Non-pigmented ciliary epithelial cell (primary cell): ENCODE results near the gene FOXI1.
"Not testable (repeated sequence)": the region's sequence is repeated elsewhere in the genome, so short reads cannot be mapped to it uniquely, and the experiment has no call there.

Experiments
- DNase-seq: peaks from one replicate; pipeline ENCODE4 v3.0.0-alpha.2; 2010; ENCODE audit warnings: low read depth

Gene FOXI1

GRCh38 chr5:170092455-170093101 lies 13.1 kb upstream of the FOXI1 start:
- no peak for DNase-seq

DNA sequence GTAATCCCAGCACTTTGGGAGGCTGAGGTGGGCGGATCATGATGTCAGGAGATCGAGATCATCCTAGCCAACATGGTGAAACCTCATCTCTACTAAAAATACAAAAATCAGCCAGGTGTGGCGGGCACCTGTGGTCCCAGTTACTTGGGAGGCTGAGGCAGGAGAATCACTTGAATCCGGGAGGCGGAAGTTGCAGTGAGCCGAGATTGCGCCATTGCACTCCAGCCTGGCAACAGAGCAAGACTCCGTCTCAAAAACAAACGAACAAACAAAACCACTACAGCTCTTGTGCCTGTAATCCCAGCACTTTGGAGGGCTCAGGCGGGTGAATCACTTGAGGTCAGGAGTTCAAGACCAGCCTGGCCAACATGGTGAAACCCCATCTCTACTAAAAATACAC lies 11.4 kb upstream of the FOXI1 start:
- not testable (repeated sequence) for DNase-seq

DNA sequence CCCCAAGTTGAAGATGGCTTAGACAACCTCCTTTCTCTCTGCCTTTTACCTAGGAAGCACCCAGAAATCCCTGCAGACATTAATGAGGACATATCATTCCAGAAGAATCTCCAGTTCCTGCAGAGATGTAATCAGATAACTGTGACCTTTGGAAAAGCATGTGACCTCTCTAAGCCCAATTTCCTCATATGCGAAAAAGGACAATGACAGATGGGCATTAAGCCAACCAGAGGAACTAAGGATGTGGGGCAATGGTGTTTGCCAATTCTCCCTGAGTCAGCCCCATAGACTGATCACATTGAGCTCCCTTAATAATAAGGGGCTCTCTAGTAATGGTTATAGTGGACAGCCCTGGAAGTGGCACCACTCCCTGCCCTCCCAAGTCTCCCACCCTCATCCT lies 10.1 kb upstream of the FOXI1 start:
- DNase-seq: no peak

DNA sequence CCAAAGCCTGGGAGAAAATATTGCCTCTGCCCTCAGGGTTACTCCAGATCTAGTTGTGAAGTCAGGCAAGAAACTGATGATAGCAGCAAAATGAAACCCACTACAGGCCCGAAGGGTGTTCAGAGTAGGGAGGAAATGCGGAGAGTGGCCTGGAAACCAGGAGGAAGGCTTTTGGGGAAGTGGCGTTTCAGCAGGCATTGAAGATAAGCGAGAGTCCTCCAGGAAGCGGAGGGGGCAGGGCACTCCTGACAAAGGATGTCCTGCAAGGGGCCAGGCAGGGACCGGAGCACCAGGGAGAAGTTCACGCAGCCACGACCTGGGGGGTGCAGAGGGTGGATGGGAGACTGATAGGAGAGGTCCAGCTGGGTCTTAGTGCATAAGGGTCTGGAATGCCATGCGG lies 7.8 kb upstream of the FOXI1 start:
- no peak for DNase-seq

DNA sequence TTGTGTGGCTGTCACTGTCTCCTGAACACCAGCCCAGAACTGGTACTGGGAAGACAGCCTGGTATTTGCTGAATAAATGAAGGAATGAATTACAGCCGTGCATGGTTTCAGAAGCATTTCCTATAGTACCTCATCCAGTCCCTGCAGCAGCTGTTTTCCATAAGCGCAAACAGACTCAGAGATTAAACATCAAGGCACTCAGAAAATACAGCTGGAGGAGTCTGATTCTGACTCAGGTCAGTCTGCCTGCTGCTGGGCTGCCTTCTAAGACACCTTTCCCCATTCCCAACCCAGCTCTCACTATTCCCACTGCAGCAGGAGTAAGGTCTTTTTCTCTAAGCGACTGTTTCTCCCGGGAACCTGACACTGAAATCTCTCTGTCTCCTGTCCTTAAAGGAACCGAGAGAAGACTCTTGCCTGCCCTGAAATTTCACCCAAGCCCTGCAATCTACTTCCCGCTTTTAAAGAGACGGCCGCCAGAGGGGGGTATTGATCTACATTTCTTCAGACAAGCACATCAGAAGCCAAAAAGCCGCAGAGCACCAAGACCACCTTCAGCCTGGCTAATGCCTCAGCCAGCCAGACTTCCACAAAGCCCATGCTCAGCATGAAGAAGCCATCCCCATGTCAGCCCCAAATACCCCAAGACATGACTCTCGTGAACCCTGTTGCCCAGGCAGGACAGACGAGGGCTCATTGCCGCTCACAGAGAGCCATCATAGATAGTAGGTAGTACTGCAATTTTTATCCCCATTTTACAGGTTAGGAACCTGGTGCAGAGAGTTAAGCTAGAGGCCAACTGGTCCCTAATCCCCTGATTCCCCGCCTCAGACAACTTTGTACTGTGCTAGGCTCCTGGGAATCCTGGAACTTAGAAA lies 5.4 kb upstream of the FOXI1 start:
- DNase-seq: peak; percentile 30

DNA sequence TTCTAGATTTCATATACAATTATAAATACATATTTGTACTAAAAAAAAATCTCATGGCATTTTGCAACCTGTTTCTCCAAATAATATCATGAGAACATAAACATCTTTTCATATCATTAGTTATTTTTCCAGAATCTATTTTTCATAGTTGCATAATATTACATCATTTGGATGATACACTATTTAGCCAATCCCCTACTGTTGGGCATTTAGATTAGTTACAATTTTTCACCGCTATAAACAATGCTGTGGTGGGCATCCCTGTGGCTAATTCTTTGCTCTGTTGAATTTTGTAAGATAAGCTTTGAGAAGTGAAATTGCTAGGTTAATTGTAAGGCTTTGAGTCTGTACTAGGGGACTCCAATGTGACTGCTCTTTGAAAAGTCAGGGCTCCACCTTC lies 2.2 kb upstream of the FOXI1 start:
- DNase-seq: no peak

DNA sequence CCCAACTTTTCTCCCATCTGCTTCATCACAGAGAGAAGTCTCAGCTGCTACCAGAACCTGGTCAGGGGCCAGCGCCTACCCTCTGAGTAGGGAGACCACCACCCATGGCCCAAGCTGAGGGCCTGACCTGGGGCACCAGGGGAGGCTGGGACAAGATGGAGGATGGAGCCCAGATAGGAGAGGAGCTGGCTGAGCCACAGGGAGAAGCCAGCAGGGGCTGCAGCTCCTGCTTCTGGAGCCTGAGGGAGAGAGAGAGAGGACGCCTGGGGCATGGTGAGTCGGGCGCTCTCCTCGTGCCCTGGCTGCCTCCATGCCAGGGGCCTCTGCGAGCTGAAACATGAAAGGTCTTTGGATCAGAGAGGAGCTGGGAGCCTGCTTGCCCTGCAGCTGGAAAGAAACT lies 1.4 kb upstream of the FOXI1 start:
- DNase-seq: no peak

- DNase-seq: no peak
Measured at GRCh38 chr5:170104710-170105109, 987 bp upstream of the FOXI1 start.

DNA sequence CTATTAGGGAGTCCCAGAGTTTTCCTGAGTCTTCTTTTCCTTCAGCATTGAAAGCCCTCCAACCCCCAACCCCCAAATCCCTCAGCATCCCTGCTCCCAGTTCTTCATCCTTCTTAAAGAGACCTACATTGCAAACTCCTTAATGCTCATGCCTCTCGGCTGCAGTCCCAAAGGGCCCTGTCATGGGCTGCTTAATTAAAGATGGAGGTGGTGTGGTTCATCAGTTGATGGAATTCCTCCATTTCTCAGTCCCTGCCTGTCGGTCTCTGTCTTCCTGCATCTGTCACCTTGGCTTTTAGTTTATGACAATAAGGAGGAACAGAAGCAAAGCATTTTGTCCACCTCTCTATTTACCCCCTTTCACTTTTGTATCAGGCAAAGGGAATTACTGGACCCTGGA lies 2.0 kb downstream of the FOXI1 start:
- no peak for DNase-seq

DNA sequence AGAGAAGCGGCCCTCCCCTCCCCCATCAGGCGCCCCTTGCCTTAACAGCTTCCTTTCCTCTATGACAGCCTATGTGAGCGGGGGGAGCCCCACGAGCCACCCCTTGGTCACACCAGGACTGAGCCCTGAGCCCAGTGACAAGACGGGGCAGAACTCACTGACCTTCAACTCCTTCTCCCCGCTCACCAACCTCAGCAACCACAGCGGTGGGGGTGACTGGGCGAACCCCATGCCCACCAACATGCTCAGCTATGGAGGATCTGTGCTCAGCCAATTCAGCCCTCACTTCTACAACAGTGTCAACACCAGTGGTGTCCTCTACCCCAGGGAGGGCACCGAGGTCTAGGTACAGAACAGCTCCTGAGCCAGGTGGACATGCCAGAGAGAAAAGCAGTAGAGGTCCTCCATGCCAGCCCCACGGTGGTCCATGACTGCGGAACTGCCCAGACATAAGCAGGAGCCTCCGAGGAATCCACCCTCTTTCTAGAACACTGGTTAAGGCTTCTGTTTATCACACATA lies 2.6 kb downstream of the FOXI1 start:
- no peak for DNase-seq

DNA sequence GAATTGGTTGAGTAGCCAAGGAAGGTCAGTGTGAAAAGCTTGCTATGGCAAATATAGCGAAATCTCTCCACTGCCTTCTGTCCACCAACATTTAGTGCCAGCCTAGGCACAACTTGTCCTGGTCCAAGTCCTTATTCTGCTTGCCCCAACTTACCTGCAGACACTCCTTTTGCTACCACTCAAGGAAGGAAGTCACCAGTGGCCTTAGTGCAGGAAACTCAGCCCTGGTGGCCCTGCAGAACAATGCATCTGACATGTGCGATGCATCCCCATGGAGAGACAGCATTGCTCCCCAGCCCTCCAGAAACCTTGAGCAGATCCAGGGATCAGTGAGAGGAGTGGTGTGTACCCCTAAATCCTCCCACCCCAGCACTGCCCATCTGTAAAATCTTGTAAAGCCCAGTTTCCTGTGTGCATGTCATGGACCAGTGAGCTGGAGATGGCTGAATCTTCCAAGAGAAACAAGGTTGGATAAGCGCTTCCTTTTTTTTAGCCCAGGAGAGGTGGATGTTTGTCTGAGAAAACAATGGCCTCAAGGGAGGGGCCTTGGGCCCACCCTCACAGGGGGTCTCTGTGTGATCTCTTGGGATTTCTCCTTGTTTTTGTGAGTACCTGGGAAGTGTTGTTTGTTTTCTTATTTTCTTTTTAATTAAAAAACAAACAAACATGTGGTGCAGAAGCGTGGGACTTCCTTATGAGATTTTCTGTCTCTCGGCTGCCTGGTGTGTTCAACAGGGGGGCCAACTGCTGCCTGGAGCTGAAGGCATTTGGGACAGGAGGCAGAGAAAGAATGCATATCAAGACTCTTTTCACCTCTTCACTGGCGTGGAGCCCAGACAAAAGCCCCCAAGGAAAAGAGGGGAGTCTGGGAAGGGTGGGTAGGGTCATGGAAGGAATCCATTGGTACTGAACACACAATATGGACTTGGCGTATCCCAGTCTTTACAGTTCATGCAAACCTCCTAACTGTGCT lies 3.6 kb downstream of the FOXI1 start:
- DNase-seq: no peak

DNA sequence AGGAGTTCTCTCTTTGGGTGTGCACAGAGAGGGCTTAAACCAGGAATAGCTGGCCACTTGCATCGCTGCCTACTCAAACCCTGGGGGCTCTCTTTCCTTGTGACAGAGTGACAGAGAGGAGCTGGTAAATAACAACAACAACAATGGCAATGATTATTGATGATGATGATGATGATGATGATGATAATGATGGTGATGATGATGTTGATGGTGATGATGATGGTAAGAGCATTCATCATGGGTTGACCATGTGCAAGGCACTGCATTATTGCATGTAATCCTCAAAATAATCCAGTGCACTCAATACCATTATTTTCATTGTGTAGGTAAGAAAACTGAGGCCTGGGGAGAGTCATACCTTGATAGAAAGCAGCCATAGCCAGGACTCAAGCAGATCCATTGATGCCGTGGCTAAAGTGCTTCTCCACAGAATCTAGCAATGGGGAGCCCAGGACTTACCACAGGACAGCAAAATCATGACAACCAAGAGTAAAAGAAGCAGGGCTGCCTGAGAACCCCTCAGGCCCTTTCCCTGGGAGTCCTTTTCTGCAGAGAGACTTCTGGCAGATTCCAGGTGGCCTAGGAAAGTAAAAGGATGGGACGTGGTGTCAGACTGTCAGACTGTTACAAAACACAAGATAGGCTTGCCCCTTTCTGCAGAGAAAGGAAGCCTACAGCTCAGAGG lies 4.8 kb downstream of the FOXI1 start:
- DNase-seq: no peak

GRCh38 chr5:170111088-170111785 lies 5.5 kb downstream of the FOXI1 start:
- DNase-seq: no peak

DNA sequence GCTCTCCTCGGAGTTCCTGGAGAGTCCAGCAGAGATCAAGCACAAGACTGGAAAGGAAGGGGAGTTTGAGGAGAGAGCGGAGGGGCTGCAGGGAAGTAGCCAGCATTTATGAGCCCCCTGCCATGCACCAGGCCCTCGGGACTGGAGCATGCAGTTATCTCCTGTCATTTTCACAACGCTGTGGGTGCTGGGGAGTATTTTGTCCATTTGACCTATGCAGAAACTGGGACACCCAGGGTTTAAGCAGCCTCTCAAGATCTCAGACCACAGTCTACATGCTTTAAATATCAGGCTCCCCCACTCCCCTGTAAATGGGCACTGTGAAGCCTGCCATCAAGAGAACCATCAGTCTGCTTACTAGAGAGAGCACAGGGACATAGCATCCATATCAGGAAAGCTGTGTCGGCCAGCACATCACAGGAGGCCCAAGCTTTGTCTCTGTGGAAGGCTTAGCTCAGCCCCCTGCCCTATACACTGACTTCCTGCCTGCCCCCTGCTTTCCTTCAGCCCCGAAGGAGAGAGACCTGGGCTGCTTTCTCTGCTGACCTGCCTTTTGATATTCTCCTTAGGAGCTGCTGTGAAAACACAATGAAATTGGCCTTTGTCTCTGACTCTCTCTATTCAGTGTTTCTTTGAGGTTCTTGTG lies 7.3 kb downstream of the FOXI1 start:
- no peak for DNase-seq

DNA sequence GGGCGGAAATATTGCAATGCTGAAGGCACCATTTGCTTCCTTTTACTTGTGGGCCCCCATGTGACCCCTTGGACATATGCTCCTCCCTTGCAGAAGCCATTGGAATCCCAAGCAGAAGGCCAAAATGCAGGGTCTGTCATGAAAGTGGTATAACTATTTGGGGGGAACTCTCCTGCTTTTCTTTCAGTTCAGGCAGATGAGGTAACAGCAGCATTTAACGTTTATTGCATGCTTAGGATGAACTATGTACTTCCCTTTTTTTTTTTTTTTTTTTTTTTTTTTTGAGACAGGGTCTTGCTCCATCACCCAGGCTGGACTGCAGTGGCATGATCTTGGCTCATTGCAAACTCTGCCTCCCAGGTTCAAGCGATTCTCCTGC lies 7.8 kb downstream of the FOXI1 start:
- DNase-seq: no peak

DNA sequence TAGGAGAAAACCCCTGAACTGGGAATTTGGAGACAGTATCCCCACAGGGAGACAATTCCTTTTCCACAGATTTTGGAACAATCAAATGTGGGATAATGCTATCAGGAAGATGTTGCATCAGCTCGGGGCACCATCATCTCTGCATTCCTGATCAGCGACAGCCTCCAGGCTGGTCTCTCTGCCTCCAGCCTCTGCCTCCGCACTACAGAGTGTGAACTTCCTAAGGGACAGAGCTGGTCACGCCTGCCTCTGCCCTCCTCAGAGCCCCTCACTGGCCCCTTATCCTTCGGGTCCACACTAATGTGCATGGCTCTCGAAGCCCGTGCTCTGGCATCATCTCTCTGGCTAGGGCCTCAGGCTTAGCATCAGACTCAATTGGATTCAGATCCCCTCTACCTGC lies 8.6 kb downstream of the FOXI1 start:
- no peak for DNase-seq

GRCh38 chr5:170115925-170116324 lies 10.2 kb downstream of the FOXI1 start:
- DNase-seq: no peak

- no peak for DNase-seq
Measured at GRCh38 chr5:170117736-170118135, 12.0 kb downstream of the FOXI1 start.

DNA sequence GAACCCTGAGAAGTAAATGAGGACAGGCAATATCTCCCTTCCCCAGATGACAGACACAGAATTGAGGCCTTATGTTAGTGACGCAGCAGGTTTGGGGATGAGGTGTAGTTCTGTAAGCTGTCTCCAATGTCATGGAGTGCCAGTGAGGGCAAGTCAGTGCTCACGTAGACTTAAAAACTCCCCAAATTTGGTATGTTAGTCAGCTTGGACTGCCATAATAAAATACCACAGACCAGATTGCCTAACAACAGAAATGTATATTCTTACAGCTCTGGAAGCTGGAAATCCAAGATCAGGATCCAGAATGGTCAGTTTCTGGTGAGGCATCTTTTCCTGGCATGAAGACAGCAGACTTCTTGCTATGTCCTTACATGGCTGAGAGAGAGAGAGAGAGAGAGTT lies 14.9 kb downstream of the FOXI1 start:
- no peak for DNase-seq

- DNase-seq: no peak
Measured at GRCh38 chr5:170121321-170121720, 15.6 kb downstream of the FOXI1 start.

GRCh38 chr5:170126061-170126460 lies 20.4 kb downstream of the FOXI1 start:
- DNase-seq: no peak
